Stimulated activated CD8-positive, alpha-beta memory T cell treated with anti-CD3 and anti-CD28 coated beads, Interleukin-15, amount 100 ng/mL, for 4 hours (primary cell): ENCODE results near the gene KRT80.
"Not testable (repeated sequence)": the region's sequence is repeated elsewhere in the genome, so short reads cannot be mapped to it uniquely, and the experiment has no call there.

Experiments
- DNase-seq, 2 donors: peaks; one replicate each; pipeline ENCODE4 v3.0.0-alpha.2; 2020; ENCODE audit warnings: low read depth in 2 of 2

KRT80 gene

DNA sequence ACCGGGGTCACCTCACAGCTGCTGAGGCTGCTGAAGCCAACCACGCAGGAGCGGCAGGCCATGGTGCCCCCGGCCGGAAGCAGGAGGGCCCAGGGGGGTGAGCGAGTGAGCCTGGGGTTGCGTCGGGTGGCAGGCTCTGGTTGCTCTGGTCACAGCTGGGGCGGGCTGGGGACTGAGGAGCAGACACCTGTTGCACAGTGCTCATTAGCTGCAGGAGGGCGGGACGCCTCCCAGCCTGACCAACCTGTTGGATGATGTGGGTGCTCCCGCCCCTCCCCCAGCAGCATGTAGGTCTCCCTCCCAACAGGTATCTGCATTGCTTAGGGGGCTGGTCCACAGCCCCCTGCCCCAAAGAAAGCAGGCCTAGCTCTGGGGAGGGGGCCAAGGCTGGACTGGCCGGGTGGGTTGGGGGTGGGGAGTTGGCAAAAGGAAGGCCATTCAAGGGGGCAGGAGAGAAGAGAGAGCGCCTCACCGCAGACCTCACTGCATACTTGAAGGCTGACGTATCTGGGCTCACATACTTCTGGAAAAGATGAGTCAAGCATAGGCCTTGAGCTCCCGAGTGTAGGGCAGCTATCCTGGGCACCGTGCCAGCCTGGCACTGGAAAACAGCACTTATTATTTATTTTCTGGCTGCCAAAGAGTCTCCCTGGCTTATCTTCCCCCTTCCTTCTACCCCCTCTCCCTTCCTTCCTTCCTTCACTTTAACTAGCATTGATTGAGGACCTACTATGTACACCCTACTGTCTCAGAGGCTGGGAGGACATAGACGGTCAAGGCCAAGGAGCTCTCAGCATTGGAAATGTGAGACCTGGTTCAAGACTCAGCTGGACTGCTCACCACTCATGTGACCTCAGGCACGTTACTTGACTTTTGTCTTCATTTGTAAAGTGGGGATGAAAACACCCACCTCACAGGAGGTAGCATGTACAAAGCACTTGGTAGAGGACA, at the start of gene KRT80:
Gene KRT80 (minus strand): TSS at position 174 of the 951 bp plus-strand sequence. CDS start 112 bp downstream, at position 62.
- no peak for DNase-seq

- DNase-seq, result no peak
These were observed 49.5 kb upstream of the KRT80 start for GRCh38 chr12:52241205-52241842.

DNA sequence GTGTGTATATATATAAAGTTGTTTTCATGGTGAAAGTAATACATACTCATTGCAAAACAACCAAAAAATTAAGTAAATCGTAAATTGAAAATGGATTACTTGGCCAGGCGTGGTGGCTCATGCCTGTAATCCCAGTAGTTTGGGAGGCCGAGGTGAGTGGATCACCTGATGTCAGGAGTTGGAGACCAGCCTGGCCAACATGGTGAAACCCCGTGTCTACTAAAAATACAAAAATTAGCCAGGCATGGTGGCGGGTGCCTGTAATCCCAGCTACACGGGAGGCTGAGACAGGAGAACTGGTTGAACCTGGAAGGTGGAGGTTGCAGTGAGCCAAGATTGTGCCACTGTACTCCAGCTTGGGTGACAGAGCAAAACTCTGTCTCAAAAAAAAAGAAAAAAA, 48.4 kb upstream of the KRT80 start:
- DNase-seq, result not testable (repeated sequence)

- DNase-seq, result no peak
These were observed 48.0 kb upstream of the KRT80 start for GRCh38 chr12:52239767-52240166.

- no peak for DNase-seq
These were observed 47.3 kb upstream of the KRT80 start for GRCh38 chr12:52238916-52239646.

DNA sequence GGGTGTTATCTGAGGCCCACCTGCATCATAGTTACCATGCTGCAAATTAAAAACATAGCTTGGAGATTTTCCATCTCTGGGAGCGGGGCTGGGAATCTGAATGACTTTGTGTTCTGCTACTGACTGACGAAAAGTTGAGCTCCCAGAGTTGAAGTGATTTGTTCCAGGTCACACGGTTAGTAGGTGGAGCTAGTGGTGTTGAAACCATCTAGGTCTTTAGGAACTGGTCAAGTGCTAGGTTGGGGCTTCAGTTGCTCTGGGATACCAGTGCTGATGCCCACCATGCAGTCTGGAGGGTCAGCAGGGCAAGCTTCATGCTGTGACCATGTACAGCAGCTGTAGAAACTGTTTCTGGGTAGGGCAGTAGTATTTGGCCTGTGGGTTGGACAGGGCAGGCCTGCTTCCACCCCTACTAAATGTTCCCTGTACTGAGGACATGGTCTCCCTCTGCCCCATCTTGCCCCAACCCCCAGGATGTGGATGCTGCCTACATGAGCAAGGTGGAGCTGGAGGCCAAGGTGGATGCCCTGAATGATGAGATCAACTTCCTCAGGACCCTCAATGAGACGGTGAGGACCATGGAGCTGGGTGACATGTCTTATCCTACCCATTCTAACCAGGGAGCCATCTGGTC, 46.5 kb upstream of the KRT80 start:
- DNase-seq, result no peak

GRCh38 chr12:52236386-52237050, 44.7 kb upstream of the KRT80 start:
- no peak for DNase-seq

- no peak for DNase-seq
These were observed 44.1 kb upstream of the KRT80 start for GRCh38 chr12:52235822-52236361.

- DNase-seq, result no peak
These were observed 43.4 kb upstream of the KRT80 start for GRCh38 chr12:52235001-52235764.

DNA sequence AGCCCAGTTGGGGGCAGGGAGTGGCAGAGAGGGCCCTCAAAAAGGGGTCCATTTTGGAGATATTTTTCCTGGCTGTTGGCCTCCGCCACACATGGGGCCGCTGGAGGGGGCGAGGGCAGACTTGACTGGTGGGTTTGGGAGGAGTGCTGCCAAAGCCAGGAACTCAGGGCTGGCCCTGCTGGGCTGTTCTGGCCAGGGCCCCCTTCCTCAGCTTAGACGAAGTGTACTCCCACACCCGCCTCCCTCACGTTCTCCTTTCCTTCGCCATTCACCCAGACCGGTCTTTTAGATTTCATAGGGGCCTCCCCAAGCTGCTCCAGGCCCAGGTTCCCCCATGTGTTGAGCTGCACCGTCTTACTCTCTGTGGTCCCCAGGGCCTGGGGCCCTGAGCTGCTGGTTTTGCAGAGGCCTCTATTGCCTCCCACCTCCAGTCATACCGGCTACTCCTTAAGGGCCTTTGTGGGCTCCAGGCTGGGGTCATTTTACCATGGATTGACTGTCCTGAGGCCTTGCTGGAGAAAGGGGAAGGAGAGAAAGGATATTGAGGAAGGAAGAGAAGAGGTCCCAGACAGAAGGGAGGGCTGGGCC, 42.5 kb upstream of the KRT80 start:
- no peak for DNase-seq

DNA sequence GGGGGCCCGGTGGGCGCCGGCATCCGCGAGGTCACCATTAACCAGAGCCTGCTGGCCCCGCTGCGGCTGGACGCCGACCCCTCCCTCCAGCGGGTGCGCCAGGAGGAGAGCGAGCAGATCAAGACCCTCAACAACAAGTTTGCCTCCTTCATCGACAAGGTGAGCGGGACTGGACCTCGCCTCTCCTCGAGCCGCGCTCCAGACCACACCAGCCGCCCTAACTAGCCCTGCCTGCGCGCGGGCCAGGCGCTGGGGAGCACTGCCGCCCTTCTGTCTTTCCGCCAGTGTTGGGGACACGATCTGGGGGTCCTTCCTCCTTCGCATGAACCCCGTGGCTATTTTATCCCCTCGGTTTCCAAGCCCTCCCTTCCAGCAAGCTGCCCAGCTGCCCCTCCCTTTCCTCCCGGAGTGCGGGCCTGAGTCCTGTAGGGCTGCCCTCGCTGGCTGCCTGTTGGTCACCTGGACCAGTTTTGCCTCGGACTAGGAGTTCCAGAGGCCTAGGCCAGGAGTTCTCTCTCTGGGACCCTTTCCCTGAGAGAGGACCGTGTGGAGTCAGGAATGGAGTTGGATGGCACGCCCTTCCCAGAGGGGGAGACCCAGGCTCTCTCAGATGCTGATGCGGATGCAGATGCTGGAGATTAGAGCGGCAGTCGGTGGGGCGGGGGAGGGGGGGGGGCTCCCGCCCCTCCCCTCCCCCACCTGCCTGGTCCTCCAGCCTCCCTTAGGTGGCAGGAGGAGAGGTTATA, 41.8 kb upstream of the KRT80 start:
- DNase-seq, result no peak

GRCh38 chr12:52232674-52233461, 41.1 kb upstream of the KRT80 start, which contains the start of gene KRT7:
Gene KRT7 (plus strand): TSS chr12:52233243. CDS start chr12:52233297, 54 bp downstream.
- DNase-seq, result no peak

GRCh38 chr12:52232203-52232673, 40.4 kb upstream of the KRT80 start:
- DNase-seq, result no peak

DNA sequence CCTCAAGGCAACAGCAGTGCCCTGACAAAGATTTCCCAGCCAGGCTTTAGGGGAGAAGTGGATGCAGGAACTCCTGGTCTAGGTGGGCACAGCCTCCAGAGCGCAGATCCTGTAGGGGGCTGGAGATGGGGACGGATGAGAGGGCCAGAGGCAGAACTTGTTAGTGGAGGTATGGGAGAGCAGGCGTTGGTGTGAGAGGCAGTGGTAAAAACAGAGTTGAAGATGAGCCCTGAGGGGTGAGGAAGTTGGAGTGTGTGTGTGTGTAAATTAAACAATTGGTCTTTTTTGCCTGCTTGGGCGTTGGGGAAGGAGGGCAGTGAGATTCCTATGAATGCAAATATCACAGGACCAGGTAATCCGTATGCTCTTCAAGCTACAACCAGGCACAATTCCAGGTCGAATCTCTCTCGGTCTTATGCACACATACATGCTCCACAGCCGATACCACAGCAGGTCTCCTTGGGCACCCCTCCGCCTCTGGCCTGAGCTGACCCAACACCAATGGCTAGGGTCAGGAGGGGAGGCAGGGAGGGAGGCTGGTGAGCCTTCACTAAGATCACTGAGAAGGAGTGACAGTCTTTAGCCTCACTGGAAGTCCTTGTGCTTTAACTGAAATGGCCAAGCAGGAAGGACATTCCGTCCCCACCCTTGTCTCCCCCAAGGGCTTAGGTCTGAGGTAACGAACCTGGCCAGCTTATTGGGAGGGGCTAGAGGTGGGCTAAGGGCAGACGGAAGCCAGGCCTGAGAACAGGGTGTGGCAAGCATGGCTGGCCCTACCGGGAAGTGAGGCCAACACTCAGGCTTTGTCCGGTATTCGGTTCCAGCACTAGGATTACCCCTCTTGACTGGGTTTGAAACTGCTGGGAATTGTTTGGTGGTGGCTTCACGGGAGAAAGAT, 39.7 kb upstream of the KRT80 start:
- DNase-seq, result no peak

GRCh38 chr12:52230364-52231281, 38.8 kb upstream of the KRT80 start:
- DNase-seq, result no peak

DNA sequence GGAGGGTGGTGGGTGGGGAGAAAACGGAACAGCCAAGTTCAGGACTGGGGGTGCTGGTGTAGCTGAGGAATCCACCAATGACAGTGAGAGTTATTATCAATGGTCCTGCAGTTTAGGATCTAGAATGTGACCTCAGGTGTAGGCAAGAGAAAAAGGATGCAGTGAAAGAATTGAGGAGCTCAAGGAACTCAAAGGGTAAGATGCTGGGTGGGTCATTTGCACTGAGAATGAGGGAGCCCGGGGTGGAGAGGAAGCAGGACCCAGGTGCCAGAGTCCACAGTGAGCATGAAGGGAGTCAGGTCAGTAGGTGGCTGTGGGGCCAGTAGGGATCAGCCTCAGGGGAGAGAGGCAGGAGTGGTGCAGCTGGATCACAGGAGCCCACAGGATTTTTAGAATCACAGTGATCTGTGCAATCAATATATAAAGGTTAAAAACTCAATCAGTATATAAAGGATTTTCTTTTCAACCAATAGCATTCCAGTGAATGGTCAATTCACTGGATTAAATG, 38.1 kb upstream of the KRT80 start:
- no peak for DNase-seq
